Glomerular visceral epithelial cell (primary cell): ENCODE measurements around the gene RBM19.

Source experiments
- DNase-seq: peaks from one replicate; pipeline ENCODE4 v3.0.0-alpha.2; 2016; ENCODE audit errors: extremely low spot score

RBM19 gene

GRCh38 chr12:113932381-113933196 lies 33.5 kb downstream of the RBM19 start:
- no peak for DNase-seq

- no peak for DNase-seq
These were observed 34.6 kb downstream of the RBM19 start for GRCh38 chr12:113931517-113931916.

GRCh38 chr12:113930249-113930648 lies 35.9 kb downstream of the RBM19 start:
- no peak for DNase-seq

- DNase-seq = no peak
These were observed 36.7 kb downstream of the RBM19 start for GRCh38 chr12:113929312-113929989.

- DNase-seq = no peak
These were observed 39.3 kb downstream of the RBM19 start for GRCh38 chr12:113926788-113927187.

GRCh38 chr12:113924341-113924740 lies 41.8 kb downstream of the RBM19 start:
- no peak for DNase-seq

- no peak for DNase-seq
These were observed 42.9 kb downstream of the RBM19 start for GRCh38 chr12:113923251-113923650.

- no peak for DNase-seq
These were observed 44.7 kb downstream of the RBM19 start for GRCh38 chr12:113921430-113921829.

GRCh38 chr12:113919791-113920190 lies 46.3 kb downstream of the RBM19 start:
- DNase-seq = no peak

- no peak for DNase-seq
These were observed 47.8 kb downstream of the RBM19 start for GRCh38 chr12:113918306-113918705.

- DNase-seq = no peak
These were observed 48.7 kb downstream of the RBM19 start for GRCh38 chr12:113917393-113917792.

- DNase-seq = no peak
These were observed 51.3 kb downstream of the RBM19 start for GRCh38 chr12:113914806-113915205.

- no peak for DNase-seq
These were observed 51.9 kb downstream of the RBM19 start for GRCh38 chr12:113914176-113914575.

GRCh38 chr12:113912760-113913329 lies 53.3 kb downstream of the RBM19 start:
- DNase-seq = peak; percentile 62

- DNase-seq = no peak
These were observed 54.0 kb downstream of the RBM19 start for GRCh38 chr12:113911971-113912759.

- no peak for DNase-seq
These were observed 55.3 kb downstream of the RBM19 start for GRCh38 chr12:113910751-113911272.

GRCh38 chr12:113909776-113910420 lies 56.2 kb downstream of the RBM19 start:
- no peak for DNase-seq

GRCh38 chr12:113908584-113909100 lies 57.5 kb downstream of the RBM19 start:
- no peak for DNase-seq

- DNase-seq = no peak
These were observed 58.5 kb downstream of the RBM19 start for GRCh38 chr12:113907446-113908180.

- DNase-seq = no peak
These were observed 59.5 kb downstream of the RBM19 start for GRCh38 chr12:113906411-113907200.
